GM21447 (cell line): ENCODE data around the gene ARG1.
A peak's percentile ranks its signal among the peaks of the same experiment; 100 is the strongest.
"Not testable (repeated sequence)": the region's sequence is repeated elsewhere in the genome, so short reads cannot be mapped to it uniquely, and the experiment has no call there.

Experiments
- ATAC-seq: cut with Tn5 transposase; IDR thresholded peaks from one replicate; pipeline ENCODE4 v1.9.1; 2021; ENCODE audit not compliant: unreplicated experiment

The ARG1 gene

DNA sequence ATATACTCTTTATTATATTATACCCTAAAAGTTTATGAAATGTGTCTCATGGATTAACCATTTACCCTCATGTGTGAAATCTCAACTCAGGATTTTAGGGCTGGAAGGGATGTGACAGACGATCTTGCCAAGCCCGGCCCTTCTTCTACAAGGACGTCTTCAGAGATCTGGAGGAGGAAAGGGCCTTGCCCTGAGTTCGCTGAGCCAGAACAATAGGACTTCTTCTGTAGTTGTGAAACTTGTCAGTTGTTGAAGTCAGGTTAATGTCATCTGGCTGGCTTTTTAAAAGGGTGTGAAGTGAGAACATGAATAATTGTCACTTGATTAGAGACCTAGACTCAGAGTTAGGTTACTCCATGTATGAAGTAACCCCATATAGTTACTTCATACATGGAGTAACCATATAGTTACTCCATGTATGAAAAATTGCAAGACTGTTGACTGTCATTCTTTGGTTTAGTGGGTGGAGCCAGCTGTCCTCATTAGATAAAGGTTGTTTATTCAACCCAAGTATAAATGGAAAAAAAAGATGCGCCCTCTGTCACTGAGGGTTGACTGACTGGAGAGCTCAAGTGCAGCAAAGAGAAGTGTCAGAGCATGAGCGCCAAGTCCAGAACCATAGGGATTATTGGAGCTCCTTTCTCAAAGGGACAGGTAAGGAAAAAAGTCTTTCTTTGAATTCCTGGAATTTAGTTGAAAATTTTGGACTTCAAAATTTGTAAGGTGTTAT, at the start of gene ARG1:
Gene ARG1 (plus strand): TSS at position 541 of the 730 bp plus-strand sequence. CDS start 57 bp downstream, at position 598.
- ATAC-seq: no peak

DNA sequence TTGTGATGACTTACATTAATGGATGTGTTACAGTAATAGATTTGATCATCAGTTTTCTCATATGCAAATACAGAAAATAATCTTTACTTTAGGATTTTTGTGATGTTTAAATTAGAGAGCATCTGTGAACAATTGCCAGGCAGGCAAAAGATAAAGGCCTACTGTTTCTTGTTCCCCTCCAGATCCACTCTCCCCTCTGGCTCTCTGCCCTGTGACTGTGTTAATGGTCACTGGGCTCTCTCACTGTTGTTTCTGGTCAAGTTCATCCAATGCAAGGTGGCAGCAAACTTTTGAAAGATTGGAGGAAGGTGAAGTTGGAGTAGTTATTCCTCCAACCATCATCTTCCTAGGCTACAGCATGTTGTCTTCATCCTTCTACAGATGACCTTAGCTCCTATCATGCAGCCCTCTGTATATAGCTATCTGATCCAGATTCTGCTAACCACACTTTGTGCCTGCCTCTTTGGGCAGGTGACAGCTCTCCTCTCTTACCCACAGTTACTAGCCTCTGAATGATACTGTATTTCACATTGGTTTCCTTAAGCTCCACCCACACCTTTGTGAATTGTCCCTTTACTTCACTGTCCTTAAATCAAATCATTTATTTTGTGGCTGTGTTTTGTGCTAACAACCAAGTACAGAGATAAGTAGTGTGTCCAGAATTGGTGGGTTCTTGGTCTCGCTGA, 48.9 kb upstream of the ARG1 start:
- no peak for ATAC-seq

DNA sequence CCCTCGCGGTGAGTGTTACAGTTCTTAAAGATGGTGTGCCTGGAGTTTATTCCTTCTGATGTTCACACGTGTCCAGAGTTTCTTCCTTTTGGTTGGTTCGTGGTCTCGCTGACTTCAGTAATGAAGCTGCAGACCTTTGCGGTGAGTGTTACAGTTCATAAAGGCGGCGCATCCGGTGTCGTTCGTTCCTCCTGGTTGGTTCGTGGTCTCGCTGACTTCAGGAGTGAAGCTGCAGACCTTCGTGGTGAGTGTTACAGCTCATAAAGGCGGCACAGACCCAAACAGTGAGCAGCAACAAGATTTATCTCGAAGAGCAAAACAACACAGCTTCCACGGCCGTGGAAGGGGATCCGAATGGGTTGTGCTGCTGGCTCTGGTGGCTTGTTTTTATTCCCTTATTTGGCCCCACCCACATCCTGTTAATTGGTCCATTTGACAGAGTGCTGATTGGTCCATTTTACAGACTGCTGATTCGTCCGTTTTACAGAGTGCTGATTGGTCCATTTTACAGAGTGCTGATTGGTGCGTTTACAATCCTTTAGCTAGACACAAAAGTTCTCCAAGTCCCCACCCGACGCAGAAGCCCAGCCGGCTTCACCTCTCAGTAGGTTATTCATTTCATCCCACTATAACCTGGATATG, 48.2 kb upstream of the ARG1 start:
- no peak for ATAC-seq

DNA sequence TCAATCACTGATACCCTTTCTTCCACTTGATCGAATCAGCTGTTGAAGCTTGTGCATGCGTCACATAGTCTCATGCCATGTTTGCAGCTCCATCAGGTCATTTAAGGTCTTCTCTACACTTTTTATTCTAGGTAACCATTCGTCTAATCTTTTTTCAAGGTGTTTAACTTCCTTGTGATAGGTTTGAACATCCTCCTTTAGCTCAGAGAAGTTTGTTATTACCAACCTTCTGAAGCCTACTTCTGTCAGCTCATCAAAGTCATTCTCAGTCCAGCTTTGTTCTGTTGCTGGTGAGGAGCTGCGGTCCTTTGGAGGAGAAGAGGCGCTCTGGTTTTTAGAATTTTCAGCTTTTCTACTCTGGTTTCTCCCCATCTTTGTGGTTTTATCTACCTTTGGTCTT, 42.1 kb upstream of the ARG1 start:
- ATAC-seq: not testable (repeated sequence)

DNA sequence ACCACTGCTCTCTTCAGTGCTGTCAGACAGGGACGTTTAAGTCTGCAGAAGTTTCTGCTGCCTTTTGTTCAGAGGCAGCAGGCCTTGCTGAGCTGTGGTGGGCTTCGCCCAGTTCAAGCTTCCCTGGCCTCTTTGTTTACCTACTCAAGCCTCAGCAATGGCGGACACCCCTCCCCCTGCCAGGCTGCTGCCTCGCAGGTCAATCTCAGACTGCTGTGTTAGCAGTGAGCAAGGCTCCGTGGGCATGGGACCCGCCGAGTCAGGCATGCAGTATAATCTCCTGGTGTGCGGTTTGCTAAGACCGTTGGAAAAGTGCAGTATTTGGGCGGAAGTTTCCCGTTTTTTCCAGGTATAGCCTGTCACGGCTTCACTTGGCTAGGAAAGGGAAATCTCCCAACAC, 41.3 kb upstream of the ARG1 start:
- ATAC-seq: not testable (repeated sequence)

DNA sequence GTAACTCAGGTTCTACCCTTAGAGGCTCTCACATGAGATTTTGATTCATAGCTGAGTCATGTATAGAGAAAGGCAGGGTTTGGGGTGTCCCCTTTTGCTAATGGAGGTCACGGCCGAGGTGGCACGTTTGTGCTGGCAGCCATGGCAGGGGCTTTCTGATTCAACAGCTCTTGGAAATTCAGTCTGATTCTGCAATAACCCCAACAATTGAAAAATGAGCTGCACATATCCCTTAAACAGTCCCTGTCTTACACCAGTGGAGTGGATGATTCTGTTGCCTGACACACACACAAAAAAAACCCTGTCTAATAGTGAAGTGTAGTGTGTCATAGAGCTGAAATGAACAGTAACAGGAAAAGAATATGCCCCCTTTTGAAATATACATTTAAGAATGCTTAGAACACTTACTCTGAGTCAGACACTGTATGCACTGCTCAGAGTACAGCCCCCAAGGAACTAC, 40.4 kb upstream of the ARG1 start:
- ATAC-seq: peak; percentile 87

DNA sequence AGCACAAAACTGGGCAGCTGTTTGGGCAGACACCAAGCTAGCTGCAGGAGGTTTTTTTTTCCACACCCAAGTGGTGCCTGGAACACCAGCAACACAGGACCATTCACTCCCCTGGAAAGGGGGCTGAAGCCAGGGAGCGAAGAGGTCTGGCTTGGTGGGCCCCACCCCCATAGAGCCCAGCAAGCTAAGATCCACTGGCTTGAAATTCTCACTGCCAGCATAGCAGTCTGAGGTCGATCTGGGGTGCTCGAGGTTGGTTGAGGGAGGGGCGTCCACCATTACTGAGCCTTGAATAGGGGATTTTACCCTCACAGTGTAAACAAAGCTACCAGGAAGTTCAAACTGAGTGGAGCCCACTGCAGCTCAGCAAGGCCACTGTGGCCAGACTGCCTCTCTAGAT, 34.4 kb upstream of the ARG1 start:
- not testable (repeated sequence) for ATAC-seq

DNA sequence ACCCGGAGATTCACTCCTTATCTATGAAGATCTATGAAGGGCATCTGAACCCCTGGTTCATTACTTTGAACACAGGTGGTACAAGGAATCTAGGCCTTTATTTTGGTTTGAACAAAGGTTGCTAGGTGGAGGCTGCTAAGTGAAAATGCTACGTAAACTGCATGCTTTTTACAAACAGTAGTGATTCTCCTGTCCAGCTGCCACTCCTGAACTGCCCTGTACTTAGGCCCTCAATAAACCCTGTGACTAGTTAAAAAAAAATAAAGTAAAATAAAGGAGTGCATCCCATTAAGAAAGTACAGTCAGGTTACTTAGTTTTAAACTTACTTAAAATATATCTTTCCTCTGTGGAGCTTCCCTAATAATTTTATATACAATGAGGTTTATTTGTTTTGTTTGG, 27.7 kb upstream of the ARG1 start:
- ATAC-seq: no peak

DNA sequence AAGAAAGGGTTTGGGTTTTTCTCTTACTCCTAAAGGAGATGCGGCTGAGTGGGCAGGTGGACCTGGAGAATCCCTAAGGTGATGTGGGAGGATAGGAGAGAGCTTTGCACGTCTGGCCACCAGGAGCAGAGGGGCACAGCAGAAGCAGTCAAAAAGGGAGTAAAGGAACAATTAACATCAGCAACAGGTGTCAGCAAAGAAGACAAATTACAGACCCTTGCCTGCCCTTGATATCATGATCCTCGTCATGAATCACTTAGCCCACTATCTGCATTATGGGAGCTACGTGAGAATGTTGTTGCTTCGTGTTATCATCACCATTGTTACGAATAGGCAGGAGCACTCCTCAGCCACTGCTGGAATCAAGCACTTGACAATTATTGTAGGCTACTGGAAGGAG, 25.5 kb upstream of the ARG1 start:
- no peak for ATAC-seq

DNA sequence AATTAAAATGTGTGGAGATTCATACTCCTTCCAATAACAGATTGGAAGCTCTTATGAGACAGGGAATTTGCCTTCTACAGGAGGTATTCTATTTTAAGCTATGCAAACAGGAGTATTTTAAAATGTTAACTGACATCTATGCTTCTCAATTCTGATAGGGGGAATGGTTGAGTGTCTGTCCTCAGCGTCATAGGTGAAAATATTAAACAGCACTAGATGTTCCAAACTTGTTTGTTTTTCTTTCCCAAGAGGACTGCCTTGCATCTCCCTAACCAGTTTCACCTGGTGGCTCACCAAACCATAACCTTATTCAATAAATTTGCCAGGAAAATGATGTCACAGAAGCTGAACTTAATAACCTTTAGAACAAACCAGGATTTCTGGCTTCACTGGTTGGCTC, 24.6 kb upstream of the ARG1 start:
- no peak for ATAC-seq

DNA sequence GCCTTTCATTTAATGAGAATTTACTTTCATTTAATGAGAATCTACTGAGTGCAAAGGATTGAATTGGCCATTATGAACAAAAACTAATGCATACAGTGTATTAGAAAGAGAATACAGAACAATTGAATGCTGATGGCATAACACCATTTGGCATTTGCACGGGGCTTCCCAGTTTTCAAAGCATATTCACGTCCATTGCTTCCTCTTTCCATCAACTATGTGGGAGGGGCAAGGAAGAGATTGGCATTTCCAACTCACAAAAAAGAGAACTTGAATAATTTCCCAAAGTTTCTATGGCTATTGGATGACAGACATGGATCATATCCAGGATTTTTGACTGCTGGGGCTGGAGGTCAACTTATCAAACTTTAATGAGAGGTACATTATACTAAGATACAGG, 23.2 kb upstream of the ARG1 start:
- no peak for ATAC-seq

DNA sequence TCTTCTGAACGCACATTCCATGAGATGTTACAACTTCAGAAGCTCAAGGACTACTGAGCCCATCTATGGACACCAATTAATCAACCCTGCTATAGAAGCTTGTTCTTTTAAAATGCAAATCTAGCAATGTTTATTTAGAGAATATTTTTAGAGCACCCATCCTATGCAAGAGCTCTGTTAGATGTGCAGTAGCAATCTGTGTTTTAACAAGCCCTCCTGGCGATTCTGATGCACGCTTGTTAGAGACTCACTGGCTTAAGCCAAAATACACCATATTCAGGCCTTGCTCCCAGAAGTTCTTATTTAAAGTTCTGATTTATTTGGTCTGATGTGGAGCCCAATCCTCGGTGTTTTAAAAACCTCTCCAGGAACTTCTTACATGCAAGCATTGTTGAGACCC, 21.1 kb upstream of the ARG1 start:
- ATAC-seq: no peak

DNA sequence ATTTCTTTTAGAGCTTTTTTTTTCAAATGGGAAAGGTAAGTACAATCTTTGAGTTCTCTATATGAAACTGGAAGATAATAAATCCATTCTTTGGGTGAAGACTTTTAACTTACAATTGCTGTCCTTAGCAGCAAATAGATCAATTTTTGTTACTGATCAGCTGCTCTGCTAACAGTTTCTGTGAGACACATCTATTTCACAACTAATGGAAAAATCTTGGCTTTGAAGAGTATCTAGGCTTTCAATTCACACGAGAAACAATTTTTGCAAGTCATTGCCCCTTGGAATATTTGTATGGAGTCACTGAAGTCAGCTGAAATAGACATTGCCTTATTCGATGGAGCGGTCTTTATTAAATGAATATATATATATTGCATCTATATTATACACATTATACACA, 20.5 kb upstream of the ARG1 start:
- ATAC-seq: no peak

DNA sequence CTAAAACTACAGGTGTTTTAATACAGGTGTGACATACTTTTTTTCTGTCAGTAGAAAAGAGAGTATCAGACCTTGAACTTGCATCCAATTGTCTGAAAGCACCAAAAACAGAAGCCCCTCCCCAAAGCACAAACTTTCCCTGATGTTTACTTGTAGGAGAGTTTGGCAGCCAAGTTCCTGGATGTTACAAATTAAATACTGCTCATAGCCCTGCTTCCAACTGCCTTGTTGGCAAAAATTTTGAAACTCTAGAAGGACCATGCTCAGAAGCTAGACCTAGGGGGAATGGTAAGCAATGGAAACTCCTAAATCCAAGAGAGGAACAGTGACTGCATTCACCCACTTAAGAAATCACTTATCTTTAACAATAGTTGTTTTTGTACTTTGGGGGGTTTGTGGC, 17.0 kb upstream of the ARG1 start:
- ATAC-seq: no peak

DNA sequence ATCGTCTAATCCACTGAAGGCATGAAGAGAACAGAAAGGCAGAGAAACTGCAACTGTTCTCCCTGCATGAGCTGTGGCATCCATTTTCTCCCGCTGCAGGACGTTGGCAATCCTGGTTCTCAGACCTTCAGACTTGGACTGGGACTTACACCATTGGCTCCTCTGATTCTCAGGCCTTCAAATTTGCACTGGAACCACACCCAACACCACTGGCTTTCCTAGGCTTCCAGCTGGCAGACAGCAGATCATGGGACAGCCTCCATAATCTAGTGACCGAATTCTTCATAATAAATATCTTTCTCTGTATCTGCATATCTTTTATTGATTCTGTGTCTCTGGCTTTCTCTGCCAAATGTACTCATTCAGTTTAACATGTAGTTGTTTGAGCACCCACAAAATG, 14.1 kb upstream of the ARG1 start:
- ATAC-seq: no peak

DNA sequence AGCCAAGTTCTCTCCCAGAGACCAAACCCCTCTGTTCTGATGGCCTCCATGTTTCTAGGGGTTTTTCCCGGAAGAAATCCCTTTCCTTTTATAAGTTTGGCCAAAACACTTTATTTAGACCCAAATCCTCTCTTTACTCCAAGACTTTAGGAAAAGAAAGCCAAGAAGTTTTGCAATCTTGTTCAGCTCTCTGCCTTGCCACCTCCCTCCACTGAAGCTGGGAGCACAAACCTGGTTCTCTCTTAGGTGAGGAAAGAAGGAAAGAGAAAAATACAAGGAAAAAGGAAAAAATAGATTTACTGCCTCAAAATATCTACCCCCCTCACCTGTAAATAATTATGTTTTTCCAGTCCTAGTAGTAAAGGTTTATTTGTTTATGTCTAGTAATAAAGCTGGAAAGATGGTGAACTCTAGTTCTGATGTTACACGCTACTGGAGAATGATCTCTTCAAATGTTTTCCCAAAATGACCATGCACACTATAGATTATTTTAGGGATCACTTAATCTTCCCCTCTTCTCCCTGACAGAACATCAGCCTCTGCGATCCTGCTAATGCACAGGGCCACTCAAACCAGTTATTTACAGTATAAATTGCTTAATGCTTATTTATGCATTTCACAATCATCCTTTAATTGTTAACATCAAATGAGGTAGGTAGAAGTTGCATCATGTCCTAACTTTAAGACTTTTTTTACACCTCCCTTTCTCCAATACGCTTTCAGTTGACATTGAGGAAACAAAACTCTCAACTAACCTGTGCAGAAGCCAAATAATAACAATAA, 10.9 kb upstream of the ARG1 start:
- no peak for ATAC-seq

DNA sequence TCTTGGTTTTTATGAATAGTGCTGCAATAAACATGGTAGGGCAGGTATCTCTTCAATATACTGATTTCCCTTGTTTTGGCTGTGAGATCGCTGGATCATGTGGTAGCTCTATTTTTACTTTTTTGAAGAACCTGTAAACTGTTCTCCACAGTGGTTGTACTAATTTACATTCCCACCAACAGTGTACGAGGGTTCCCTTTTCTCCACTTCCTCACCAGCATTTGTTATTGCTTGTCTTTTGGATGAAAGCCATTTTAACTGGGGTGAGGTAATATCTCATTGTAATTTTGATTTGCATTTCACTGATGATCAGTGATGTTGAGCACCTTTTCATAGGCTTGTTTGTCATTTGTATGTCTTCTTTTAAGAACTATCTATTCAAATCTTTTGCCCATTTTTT, 8.0 kb upstream of the ARG1 start:
- no peak for ATAC-seq

DNA sequence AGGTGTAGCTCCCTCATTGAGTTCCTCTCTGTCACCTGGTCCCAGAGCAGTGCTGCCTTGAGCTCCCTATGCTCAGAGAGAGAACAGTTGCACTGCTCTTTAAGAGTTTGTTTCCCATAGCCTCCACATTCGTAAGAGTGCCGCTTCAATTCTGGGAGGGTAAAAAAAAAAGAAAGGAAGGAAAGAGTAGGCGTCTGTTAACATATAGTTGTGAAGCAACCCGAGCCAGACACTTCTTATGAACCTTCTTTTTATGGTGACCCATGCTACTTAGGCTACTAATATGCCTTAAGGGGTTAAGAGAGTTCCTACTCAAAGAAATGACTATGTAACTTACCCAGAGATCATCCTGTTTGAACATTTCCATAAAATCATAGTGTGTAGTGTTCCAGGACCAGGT, 4.3 kb upstream of the ARG1 start:
- no peak for ATAC-seq

DNA sequence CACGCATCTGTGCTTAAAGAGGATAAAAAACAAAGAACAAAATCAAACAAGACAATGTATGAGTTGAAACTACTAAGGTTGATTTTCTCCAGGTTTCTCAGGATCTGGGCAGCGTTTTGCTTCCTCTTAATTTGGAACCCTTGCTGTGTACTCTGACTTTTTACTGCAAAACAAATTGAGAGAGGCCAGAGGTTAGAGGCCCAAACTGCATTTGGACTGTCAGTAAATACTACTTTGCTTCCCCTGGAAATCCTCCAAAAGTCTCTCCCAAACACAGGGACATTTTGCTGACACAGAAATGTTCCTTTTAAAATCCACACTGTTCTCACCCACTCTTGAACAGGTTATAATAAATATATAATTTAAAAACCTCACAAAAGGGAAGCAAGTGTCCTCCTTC, 1.1 kb downstream of the ARG1 start:
- ATAC-seq: no peak

DNA sequence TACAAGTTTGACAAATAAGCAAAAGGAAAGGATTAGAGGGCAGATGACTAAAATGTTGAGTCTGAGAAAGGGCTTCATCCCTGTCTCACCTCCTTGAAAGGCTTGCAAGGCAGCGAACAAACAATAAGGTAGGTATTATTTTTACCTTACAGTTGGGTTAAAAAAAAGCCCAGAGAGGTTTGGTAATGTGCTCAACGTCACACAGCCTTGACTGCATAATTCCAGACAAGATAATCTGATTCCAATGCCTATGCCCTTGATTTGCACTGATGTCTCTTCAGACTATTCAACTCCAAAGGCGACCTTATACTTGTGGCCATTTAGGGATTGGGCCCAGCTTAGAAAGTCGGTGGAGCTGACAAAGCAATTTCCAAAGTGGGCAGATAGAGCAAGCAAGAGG, 1.7 kb downstream of the ARG1 start:
- no peak for ATAC-seq

DNA sequence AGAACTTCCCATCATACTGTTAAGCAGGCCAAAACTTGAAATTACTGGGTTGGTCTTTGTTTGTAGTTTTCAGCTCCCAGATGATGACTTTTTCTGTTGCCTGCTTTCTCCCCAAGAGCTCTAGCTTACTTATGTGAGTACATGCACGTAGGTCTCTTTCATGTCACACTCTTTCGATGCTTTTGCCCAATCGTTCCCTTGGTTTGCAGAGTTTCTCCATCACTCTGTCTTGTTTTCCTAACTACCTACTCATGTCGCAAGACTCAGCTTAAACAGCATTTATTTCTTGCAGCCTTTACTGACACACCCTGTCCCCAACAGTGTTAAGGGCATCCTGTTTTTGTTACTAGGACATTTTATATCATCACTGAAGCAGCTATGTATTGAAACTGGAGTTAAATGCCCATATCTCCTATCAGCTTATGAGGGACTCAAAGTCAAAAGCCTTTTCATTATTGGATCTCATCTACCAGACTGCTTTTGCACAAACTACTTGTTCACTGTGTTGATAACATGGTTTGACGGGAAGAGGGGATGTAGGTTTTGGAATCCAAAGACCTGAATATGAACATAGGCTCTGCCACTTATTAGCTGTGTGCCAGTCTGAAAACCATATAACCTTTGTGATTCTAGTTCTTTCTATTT, 2.9 kb downstream of the ARG1 start:
- ATAC-seq: no peak
